A673 (cell line): Measurements from ENCODE around the gene VSIG1. TPM values are rescaled to one million over a fixed set of nuclear protein-coding genes. Genes with fewer than 3 reads are reported as not detected.

ENCODE experiments used
- BruUV-seq: library from RNA; stranded (reverse); fragments of 400-500 nt; replicated peaks from 2 replicates; lab custom pipeline; 2021; lab: Mats Ljungman, UMichigan
- CTCF ChIA-PET: fragments of 300-600 bp; sonication (Branson Sonifier 250); formaldehyde crosslinking; loops from one replicate; lab custom pipeline; 2022; ENCODE audit warnings: antibody characterized with exemption; lab: Charles Lee
- POLR2A ChIA-PET: fragments of 300-600 bp; sonication (Branson Sonifier 250); formaldehyde crosslinking; loops from one replicate; lab custom pipeline; 2022; ENCODE audit warnings: antibody characterized with exemption; ENCODE audit not compliant: low non-redundant PET; lab: Charles Lee
- DNase-seq: peaks from one replicate; pipeline ENCODE4 v3.0.0-alpha.2; 2015; ENCODE audit warnings: low spot score
- H3K27ac ChIP-seq: fragments of 200-600 bp; sonication (generic); 2 replicates; pipeline ENCODE4 v1.5.1; 2016; ENCODE audit warnings: mixed run types, low read depth, mild to moderate bottlenecking, mixed read lengths, antibody characterized with exemption, low read length; ENCODE audit not compliant: poor library complexity, severe bottlenecking
- H3K27me3 ChIP-seq: fragments of 200-600 bp; sonication (generic); replicated peaks from 2 replicates; pipeline ENCODE4 v1.6.1; 2017; ENCODE audit warnings: mixed run types, low read depth, mild to moderate bottlenecking, mixed read lengths, antibody characterized with exemption, low read length; ENCODE audit not compliant: insufficient read depth, poor library complexity
- H3K36me3 ChIP-seq: fragments of 200-600 bp; sonication (generic); 2 replicates; pipeline ENCODE4 v1.6.1; 2016; ENCODE audit warnings: mixed run types, mild to moderate bottlenecking, mixed read lengths, antibody characterized with exemption, low read length; ENCODE audit not compliant: insufficient read depth, poor library complexity, severe bottlenecking
- H3K4me1 ChIP-seq: fragments of 200-600 bp; sonication (generic); 2 replicates; pipeline ENCODE4 v1.6.1; 2017; ENCODE audit warnings: mixed run types, mild to moderate bottlenecking, mixed read lengths, antibody characterized with exemption, low read length; ENCODE audit not compliant: insufficient read depth, poor library complexity, severe bottlenecking
- H3K4me3 ChIP-seq: fragments of 200-600 bp; sonication (generic); 2 replicates; pipeline ENCODE4 v1.5.1; 2016; ENCODE audit warnings: low read depth, mixed run types, mild to moderate bottlenecking, mixed read lengths, low read length; ENCODE audit not compliant: poor library complexity, severe bottlenecking
- H3K9me3 ChIP-seq: fragments of 200-600 bp; sonication (generic); 2 replicates; pipeline ENCODE4 v1.6.1; 2016; ENCODE audit warnings: mixed run types, low read depth, mild to moderate bottlenecking, mixed read lengths, antibody characterized with exemption, low read length; ENCODE audit not compliant: poor library complexity, severe bottlenecking
- CTCF ChIP-seq: fragments of 300-800, 200-600 bp; sonication (generic); conservative IDR thresholded peaks from 2 replicates; pipeline ENCODE4 v1.5.1; 2017; ENCODE audit warnings: low read depth, mild to moderate bottlenecking, antibody characterized with exemption, low read length, moderate library complexity, mixed read lengths
- EZH2 ChIP-seq: fragments of 200-600 bp; sonication (generic); IDR thresholded peaks from 2 replicates; pipeline ENCODE4 v1.6.1; 2017; ENCODE audit warnings: borderline replicate concordance, low read depth, mild to moderate bottlenecking, mixed read lengths, antibody characterized with exemption, low read length; ENCODE audit not compliant: poor library complexity, severe bottlenecking
- intact Hi-C: fragments of 100-400 bp; cut with micrococcal nuclease; formaldehyde crosslinking; loops from one replicate; pipeline ENCODE4 v1.10.0; 2022; ENCODE audit not compliant: unreplicated experiment
- total RNA-seq: library from RNA; stranded (reverse); gene quantifications from 2 replicates; pipeline ENCODE4 v1.2.3, GENCODE V29; 2021

The VSIG1 gene
- total RNA-seq, 1 experiment from 2014 or later = not detected

- no peak for TF ChIP-seq EZH2
- TF ChIP-seq CTCF = no peak
- H3K4me3 ChIP-seq = no peak overlapping the region
- BruUV-seq = no TSS peak
- no peak overlapping the region for H3K27ac ChIP-seq
- ChIA-PET CTCF (no interaction called here), POLR2A (no interaction called here)
- no peaks in the 10 kb centered on the region for H3K27me3 ChIP-seq
- no peak for DNase-seq
- H3K9me3 ChIP-seq = no peaks in the 10 kb centered on the region
- intact Hi-C loops = no loop called here
- H3K36me3 ChIP-seq = no peaks in the 10 kb centered on the region
- H3K4me1 ChIP-seq = no peaks in the 10 kb centered on the region
Observed at GRCh38 chrX:108105473-108105872, 60.6 kb downstream of the VSIG1 start.

GRCh38 chrX:108114541-108114940, 69.7 kb downstream of the VSIG1 start:
- no peak for DNase-seq
- BruUV-seq = no TSS peak
- H3K36me3 ChIP-seq = no peaks in the 10 kb centered on the region
- H3K27me3 ChIP-seq = no peaks in the 10 kb centered on the region
- H3K4me1 ChIP-seq = no peaks in the 10 kb centered on the region
- no peak overlapping the region for H3K4me3 ChIP-seq
- intact Hi-C loops = no loop called here
- TF ChIP-seq EZH2 (no peak), CTCF (no peak)
- CTCF ChIA-PET = no interaction called here
- no peak overlapping the region for H3K27ac ChIP-seq
- POLR2A ChIA-PET = no interaction called here
- H3K9me3 ChIP-seq = no peaks in the 10 kb centered on the region

- Histone ChIP-seq H3K27ac (no peak overlapping the region), H3K9me3 (no peaks in the 10 kb centered on the region), H3K4me1 (no peaks in the 10 kb centered on the region), H3K27me3 (peaks cover 2% of the 10 kb centered on the region), H3K36me3 (no peaks in the 10 kb centered on the region), H3K4me3 (no peak overlapping the region)
- CTCF ChIA-PET = no interaction called here
- TF ChIP-seq EZH2 (no peak), CTCF (no peak)
- BruUV-seq = no TSS peak
- POLR2A ChIA-PET = no interaction called here
- no peak for DNase-seq
- intact Hi-C loops = no loop called here
Observed at GRCh38 chrX:108117988-108118387, 73.1 kb downstream of the VSIG1 start.
